HEK293 (cell line): Measurements from ENCODE around the gene EPO.

Experiments
- GLIS1 ChIP-seq: fragments of 450-650 bp; formaldehyde crosslinking; IDR thresholded peaks from 2 replicates; pipeline ENCODE4 v1.5.1; 2016; ENCODE audit warnings: missing biosample characterization, missing genetic modification characterization
- YY2 ChIP-seq: fragments of 450-650 bp; formaldehyde crosslinking; IDR thresholded peaks from 2 replicates; pipeline ENCODE4 v1.5.1; 2016; ENCODE audit warnings: missing biosample characterization, missing genetic modification characterization
- ZFP41 ChIP-seq: fragments of 450-650 bp; formaldehyde crosslinking; IDR thresholded peaks from 2 replicates; pipeline ENCODE4 v1.5.1; 2016; ENCODE audit warnings: missing biosample characterization, missing genetic modification characterization, borderline replicate concordance
- ZNF121 ChIP-seq: fragments of 450-650 bp; formaldehyde crosslinking; IDR thresholded peaks from 2 replicates; pipeline ENCODE4 v1.5.1; 2016; ENCODE audit warnings: missing biosample characterization, missing genetic modification characterization
- ZNF24 ChIP-seq: fragments of 450-650 bp; formaldehyde crosslinking; IDR thresholded peaks from 2 replicates; pipeline ENCODE4 v1.5.1; 2016; ENCODE audit warnings: missing biosample characterization, missing genetic modification characterization
- TF ChIP-seq, protein P1 (sequence below): fragments of 450-650 bp; formaldehyde crosslinking; IDR thresholded peaks from 2 replicates; pipeline ENCODE4 v1.5.1; 2016; ENCODE audit warnings: missing biosample characterization, missing genetic modification characterization, low read depth
- TF ChIP-seq, protein P2 (sequence below): fragments of 450-650 bp; formaldehyde crosslinking; IDR thresholded peaks from 2 replicates; pipeline ENCODE4 v1.5.1; 2016; ENCODE audit warnings: missing biosample characterization, missing genetic modification characterization

DNA sequence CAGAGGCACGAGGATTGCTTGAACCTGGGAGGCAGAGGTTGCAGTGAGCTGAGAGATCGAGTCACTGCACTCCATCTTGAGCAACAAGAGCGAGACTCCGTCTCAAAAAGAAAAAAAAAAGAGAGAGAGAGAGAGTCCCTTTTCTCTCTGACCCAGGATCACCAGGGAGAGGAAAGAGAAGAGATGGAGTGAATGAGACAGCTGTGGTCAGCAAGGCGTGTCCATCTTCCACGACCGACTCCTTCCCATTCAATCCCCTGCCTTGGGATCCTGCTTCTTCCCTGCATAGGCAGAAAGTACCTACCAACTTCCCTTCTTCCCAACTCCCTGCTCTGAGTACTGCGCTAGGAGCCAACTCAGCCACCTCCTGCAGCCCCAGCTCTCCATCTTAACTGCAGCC, 7.9 kb downstream of the EPO start:
- TF ChIP-seq YY2 (tag by site-specific recombination) (no peak), ZNF121 (tag by site-specific recombination) (no peak), ZFP41 (no peak), GLIS1 (no peak), ZNF24 (tag by site-specific recombination) (no peak)
- TF ChIP-seq, protein P1, sequence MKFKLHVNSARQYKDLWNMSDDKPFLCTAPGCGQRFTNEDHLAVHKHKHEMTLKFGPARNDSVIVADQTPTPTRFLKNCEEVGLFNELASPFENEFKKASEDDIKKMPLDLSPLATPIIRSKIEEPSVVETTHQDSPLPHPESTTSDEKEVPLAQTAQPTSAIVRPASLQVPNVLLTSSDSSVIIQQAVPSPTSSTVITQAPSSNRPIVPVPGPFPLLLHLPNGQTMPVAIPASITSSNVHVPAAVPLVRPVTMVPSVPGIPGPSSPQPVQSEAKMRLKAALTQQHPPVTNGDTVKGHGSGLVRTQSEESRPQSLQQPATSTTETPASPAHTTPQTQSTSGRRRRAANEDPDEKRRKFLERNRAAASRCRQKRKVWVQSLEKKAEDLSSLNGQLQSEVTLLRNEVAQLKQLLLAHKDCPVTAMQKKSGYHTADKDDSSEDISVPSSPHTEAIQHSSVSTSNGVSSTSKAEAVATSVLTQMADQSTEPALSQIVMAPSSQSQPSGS (tag by site-specific recombination): no peak
- TF ChIP-seq, protein P2, sequence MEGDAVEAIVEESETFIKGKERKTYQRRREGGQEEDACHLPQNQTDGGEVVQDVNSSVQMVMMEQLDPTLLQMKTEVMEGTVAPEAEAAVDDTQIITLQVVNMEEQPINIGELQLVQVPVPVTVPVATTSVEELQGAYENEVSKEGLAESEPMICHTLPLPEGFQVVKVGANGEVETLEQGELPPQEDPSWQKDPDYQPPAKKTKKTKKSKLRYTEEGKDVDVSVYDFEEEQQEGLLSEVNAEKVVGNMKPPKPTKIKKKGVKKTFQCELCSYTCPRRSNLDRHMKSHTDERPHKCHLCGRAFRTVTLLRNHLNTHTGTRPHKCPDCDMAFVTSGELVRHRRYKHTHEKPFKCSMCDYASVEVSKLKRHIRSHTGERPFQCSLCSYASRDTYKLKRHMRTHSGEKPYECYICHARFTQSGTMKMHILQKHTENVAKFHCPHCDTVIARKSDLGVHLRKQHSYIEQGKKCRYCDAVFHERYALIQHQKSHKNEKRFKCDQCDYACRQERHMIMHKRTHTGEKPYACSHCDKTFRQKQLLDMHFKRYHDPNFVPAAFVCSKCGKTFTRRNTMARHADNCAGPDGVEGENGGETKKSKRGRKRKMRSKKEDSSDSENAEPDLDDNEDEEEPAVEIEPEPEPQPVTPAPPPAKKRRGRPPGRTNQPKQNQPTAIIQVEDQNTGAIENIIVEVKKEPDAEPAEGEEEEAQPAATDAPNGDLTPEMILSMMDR (tag by site-specific recombination): no peak
